Measurements from ENCODE around the gene HMGCS2.

The HMGCS2 gene

GRCh38 chr1:119797162-119797561 is 28.5 kb upstream of the HMGCS2 start:
- no peaks in the 10 kb centered on the region for H3K79me2 ChIP-seq (ENCODE audit: low read length)
- H3K36me3 ChIP-seq (replicated peaks; ENCODE audit: low read depth, low read length), result no peaks in the 10 kb centered on the region

GRCh38 chr1:119795261-119796200 is 26.8 kb upstream of the HMGCS2 start:
- H3K9ac ChIP-seq (ENCODE audit: low read length), result no peak overlapping the region
- peaks cover 4% of the 10 kb centered on the region; the same call in 1 of the 2 replicates for H3K27me3 ChIP-seq (ENCODE audit: low read depth, low read length)
- no peaks in the 10 kb centered on the region for H3K36me3 ChIP-seq (replicated peaks; ENCODE audit: low read depth, low read length)
- no peak overlapping the region for H2AFZ ChIP-seq (ENCODE audit: low read depth, low read length)
- H3K9me3 ChIP-seq (ENCODE audit: insufficient read depth, low read length), result no peaks in the 10 kb centered on the region
- H3K4me3 ChIP-seq (ENCODE audit: low read length), result no peak overlapping the region
- TF ChIP-seq EZH2phosphoT487 (IDR thresholded peaks at IDR 0.05; ENCODE audit: low read depth), result no peak
- TF ChIP-seq CTCF (IDR thresholded peaks at IDR 0.05; ENCODE audit: low read depth, low read length), result no peak
- H4K20me1 ChIP-seq (ENCODE audit: insufficient read depth, low read length), result no peaks in the 10 kb centered on the region
- H3K4me1 ChIP-seq (ENCODE audit: low read length), result peaks cover 13% of the 10 kb centered on the region
- no peak overlapping the region for H3K27ac ChIP-seq (ENCODE audit: low read length)
- no peak overlapping the region for H3K4me2 ChIP-seq (ENCODE audit: low read length)
- no peaks in the 10 kb centered on the region for H3K79me2 ChIP-seq (ENCODE audit: low read length)

More at GRCh38 chr1:119797162-119797561, 28.5 kb upstream of the HMGCS2 start:
- H3K27me3 ChIP-seq (ENCODE audit: low read depth, low read length), result no peaks in the 10 kb centered on the region
- no peak overlapping the region for H3K4me2 ChIP-seq (ENCODE audit: low read length)
- H3K27ac ChIP-seq (ENCODE audit: low read length), result no peak overlapping the region
- TF ChIP-seq CTCF (IDR thresholded peaks at IDR 0.05; ENCODE audit: low read depth, low read length) (no peak), EZH2phosphoT487 (IDR thresholded peaks at IDR 0.05; ENCODE audit: low read depth) (no peak)
- H3K4me1 ChIP-seq (ENCODE audit: low read length), result peaks cover 10% of the 10 kb centered on the region
- no peak overlapping the region for H2AFZ ChIP-seq (ENCODE audit: low read depth, low read length)
- H4K20me1 ChIP-seq (ENCODE audit: insufficient read depth, low read length), result no peaks in the 10 kb centered on the region
- H3K9me3 ChIP-seq (ENCODE audit: insufficient read depth, low read length), result no peaks in the 10 kb centered on the region
- no peak overlapping the region for H3K9ac ChIP-seq (ENCODE audit: low read length)
- H3K4me3 ChIP-seq (ENCODE audit: low read length), result no peak overlapping the region

GRCh38 chr1:119794876-119795240 is 26.2 kb upstream of the HMGCS2 start:
- Histone ChIP-seq H4K20me1 (ENCODE audit: insufficient read depth, low read length) (no peaks in the 10 kb centered on the region), H2AFZ (ENCODE audit: low read depth, low read length) (no peak overlapping the region), H3K4me2 (ENCODE audit: low read length) (no peak overlapping the region), H3K9me3 (ENCODE audit: insufficient read depth, low read length) (no peaks in the 10 kb centered on the region), H3K27ac (ENCODE audit: low read length) (no peak overlapping the region), H3K36me3 (replicated peaks; ENCODE audit: low read depth, low read length) (no peaks in the 10 kb centered on the region), H3K27me3 (ENCODE audit: low read depth, low read length) (peaks cover 4% of the 10 kb centered on the region; the same call in 1 of the 2 replicates), H3K4me3 (ENCODE audit: low read length) (no peak overlapping the region), H3K79me2 (ENCODE audit: low read length) (no peaks in the 10 kb centered on the region), H3K9ac (ENCODE audit: low read length) (no peak overlapping the region), H3K4me1 (ENCODE audit: low read length) (peaks cover 13% of the 10 kb centered on the region)
- no peak for TF ChIP-seq CTCF (IDR thresholded peaks at IDR 0.05; ENCODE audit: low read depth, low read length)
- TF ChIP-seq EZH2phosphoT487 (IDR thresholded peaks at IDR 0.05; ENCODE audit: low read depth), result no peak

- TF ChIP-seq CTCF (IDR thresholded peaks at IDR 0.05; ENCODE audit: low read depth, low read length) (no peak), EZH2phosphoT487 (IDR thresholded peaks at IDR 0.05; ENCODE audit: low read depth) (no peak)
- Histone ChIP-seq H2AFZ (ENCODE audit: low read depth, low read length) (no peak overlapping the region), H3K79me2 (ENCODE audit: low read length) (no peaks in the 10 kb centered on the region), H3K4me2 (ENCODE audit: low read length) (no peak overlapping the region), H4K20me1 (ENCODE audit: insufficient read depth, low read length) (no peaks in the 10 kb centered on the region), H3K4me3 (ENCODE audit: low read length) (no peak overlapping the region), H3K9me3 (ENCODE audit: insufficient read depth, low read length) (no peaks in the 10 kb centered on the region), H3K36me3 (replicated peaks; ENCODE audit: low read depth, low read length) (no peaks in the 10 kb centered on the region), H3K4me1 (ENCODE audit: low read length) (peaks cover 13% of the 10 kb centered on the region), H3K9ac (ENCODE audit: low read length) (no peak overlapping the region), H3K27ac (ENCODE audit: low read length) (no peak overlapping the region), H3K27me3 (ENCODE audit: low read depth, low read length) (peaks cover 4% of the 10 kb centered on the region; the same call in 1 of the 2 replicates)
These were observed 25.6 kb upstream of the HMGCS2 start for GRCh38 chr1:119794230-119794875.

Data from OCI-LY3 (cell line).